COLO829 (cell line): ENCODE results near the gene POTEM.
"Not testable (repeated sequence)": the region's sequence is repeated elsewhere in the genome, so short reads cannot be mapped to it uniquely, and the experiment has no call there.

Experiments used
- DNase-seq: peaks from one replicate; pipeline ENCODE4 v3.0.0; 2012; ENCODE audit warnings: low spot score

The POTEM gene

DNA sequence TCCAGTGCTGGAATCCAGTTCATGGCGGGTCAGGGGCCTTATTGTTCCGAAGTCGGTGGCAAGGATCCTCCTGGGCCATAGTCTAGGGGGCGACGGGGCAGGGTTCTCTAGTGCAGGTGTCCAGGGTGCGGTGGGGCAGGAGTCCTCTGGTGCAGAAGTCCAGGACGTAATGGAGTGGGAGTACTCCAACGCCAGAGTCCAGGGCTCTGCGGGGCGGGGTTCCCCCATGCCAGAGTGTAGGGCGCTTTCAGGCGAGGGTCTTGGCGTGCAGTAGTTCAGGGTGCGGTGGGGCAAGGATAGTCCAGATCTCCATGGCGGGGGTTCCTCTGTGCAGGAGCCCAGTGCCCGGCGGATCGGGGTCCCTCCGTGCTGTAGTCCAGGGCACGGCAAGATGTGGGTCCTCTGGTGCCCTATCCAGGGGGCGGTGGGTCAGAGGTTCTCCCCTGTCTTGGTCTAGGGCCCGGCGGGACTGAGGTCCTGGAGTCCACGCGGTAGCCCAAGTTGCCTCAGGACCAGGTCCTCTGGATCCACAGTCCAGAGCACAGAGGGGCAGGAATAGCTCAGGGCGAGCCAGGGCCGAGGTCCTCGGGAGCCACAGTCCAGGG, 70.9 kb downstream of the POTEM start:
- DNase-seq = not testable (repeated sequence)

DNA sequence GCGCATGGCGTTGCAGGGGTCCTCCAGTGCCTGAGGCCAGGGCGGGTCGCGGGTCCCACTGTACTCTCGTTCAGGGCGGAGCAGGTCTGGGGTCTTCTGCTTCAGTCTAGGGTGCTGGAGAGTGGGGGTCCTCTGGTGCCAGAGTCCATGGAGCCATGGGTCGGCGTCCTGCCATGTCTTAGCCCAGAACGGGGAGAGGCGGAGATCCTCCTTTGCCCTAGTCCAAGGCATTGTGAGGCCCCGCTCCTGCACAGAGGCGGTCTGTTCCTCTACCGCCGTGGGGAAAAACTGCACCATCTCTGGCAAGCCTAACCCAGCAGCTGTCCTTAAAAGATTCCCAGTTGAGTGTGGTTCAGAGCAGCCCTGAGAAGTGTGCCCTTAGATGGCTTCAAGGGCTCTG, 71.6 kb downstream of the POTEM start:
- not testable (repeated sequence) for DNase-seq

DNA sequence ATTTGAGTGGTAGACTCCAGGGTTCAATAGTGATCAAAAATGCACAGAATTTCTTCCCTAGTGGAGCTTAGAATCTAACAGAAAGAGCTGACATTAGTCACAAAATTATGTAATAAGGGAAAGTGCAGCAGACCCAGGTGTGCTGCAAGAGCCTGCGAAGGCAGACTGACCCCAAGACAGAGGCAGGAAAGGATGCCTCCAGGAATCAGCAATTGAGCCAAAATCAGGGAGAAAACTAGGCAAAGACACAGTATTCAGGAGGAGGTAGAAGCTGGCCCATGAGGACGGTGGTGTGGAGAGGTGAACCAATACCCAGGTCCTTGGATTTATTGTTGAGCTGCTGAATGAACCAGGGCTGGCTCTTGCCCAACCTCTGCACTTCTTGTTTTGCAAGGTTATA, 76.2 kb downstream of the POTEM start:
- not testable (repeated sequence) for DNase-seq
